GM18520 (cell line): ENCODE results near the gene NBAS.
"Not testable (repeated sequence)": the region's sequence is repeated elsewhere in the genome, so short reads cannot be mapped to it uniquely, and the experiment has no call there.

Experiments
- ATAC-seq: cut with Tn5 transposase; IDR thresholded peaks from one replicate; pipeline ENCODE4 v1.9.1; 2021; ENCODE audit not compliant: unreplicated experiment

NBAS gene

GRCh38 chr2:15561574-15562344 lies 625 bp upstream of the NBAS start:
- ATAC-seq, result peak; percentile 8

GRCh38 chr2:15560140-15560987 lies 770 bp downstream of the NBAS start:
- peak; percentile 19 for ATAC-seq

GRCh38 chr2:15559379-15560139 lies 1.6 kb downstream of the NBAS start:
- ATAC-seq, result no peak

- ATAC-seq, result no peak
Measured at GRCh38 chr2:15557887-15558311, 3.2 kb downstream of the NBAS start.

GRCh38 chr2:15556311-15556930 lies 4.7 kb downstream of the NBAS start:
- no peak for ATAC-seq

GRCh38 chr2:15555760-15556193 lies 5.4 kb downstream of the NBAS start:
- no peak for ATAC-seq

- ATAC-seq, result no peak
Measured at GRCh38 chr2:15554525-15555218, 6.5 kb downstream of the NBAS start.

GRCh38 chr2:15553951-15554350 lies 7.2 kb downstream of the NBAS start:
- ATAC-seq, result no peak

- no peak for ATAC-seq
Measured at GRCh38 chr2:15553519-15553918, 7.6 kb downstream of the NBAS start.

GRCh38 chr2:15548974-15549373 lies 12.2 kb downstream of the NBAS start:
- ATAC-seq, result no peak

- no peak for ATAC-seq
Measured at GRCh38 chr2:15547115-15547876, 13.8 kb downstream of the NBAS start.

- ATAC-seq, result no peak
Measured at GRCh38 chr2:15546297-15547098, 14.6 kb downstream of the NBAS start.

- ATAC-seq, result no peak
Measured at GRCh38 chr2:15544227-15544626, 16.9 kb downstream of the NBAS start.

GRCh38 chr2:15543541-15543940 lies 17.6 kb downstream of the NBAS start:
- ATAC-seq, result no peak

- ATAC-seq, result no peak
Measured at GRCh38 chr2:15543053-15543452, 18.1 kb downstream of the NBAS start.

- ATAC-seq, result not testable (repeated sequence)
Measured at GRCh38 chr2:15542269-15542668, 18.9 kb downstream of the NBAS start.

- peak; percentile 12 for ATAC-seq
Measured at GRCh38 chr2:15540523-15540922, 20.6 kb downstream of the NBAS start.

GRCh38 chr2:15539999-15540398 lies 21.1 kb downstream of the NBAS start:
- ATAC-seq, result peak; percentile 62

GRCh38 chr2:15538792-15539191 lies 22.3 kb downstream of the NBAS start:
- ATAC-seq, result no peak
